SKM-1 (cell line): ENCODE results near the gene GSTA5.
"Not testable (repeated sequence)": the region's sequence is repeated elsewhere in the genome, so short reads cannot be mapped to it uniquely, and the experiment has no call there.

ENCODE experiments used
- DNase-seq: peaks from one replicate; lab custom pipeline; 2025; ENCODE audit not compliant: unreplicated experiment; lab: John Stamatoyannopoulos, UW

The GSTA5 gene

DNA sequence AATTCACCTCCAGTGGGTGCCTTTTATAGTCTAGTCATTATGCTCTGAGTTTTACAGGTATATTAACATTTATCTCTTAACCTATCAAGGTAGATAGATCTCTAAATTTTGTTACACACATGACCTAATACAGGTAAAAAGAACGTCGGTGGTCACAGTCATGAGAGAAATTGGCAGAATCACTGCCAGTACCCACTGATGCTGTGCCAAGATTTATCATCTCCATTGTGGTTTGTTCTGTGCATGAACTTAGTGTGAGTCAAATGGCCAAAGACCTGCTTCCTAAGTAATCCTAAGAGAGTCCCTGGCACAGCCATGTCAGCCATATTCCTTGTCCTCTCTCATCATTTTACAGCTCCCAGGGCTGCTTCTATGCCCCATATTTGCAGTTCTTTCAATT is 46.2 kb downstream of the GSTA5 start:
- not testable (repeated sequence) for DNase-seq

DNA sequence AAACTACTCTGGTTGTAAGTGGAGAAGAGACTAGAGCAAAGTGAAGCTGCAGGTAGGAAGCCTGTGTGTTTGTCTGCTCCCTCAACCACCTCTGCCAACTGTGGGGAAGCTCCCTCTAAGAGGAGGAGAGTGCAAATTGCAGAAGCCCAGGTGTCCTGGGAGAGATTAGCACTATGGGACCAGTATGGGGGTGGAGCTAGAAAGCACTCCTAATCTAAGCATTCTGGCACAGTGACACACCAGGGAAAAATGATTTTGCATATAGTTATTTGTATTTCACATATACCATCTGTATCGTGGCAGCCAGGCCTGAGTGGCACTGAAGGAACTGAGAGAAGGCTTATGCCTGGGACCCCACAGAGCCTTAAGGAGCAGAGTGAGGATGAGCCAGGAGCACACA is 49.8 kb downstream of the GSTA5 start:
- no peak for DNase-seq

- not testable (repeated sequence) for DNase-seq
These were observed 51.0 kb downstream of the GSTA5 start for GRCh38 chr6:52789658-52790057.

- DNase-seq = no peak
These were observed 52.1 kb downstream of the GSTA5 start for GRCh38 chr6:52788478-52788877.

DNA sequence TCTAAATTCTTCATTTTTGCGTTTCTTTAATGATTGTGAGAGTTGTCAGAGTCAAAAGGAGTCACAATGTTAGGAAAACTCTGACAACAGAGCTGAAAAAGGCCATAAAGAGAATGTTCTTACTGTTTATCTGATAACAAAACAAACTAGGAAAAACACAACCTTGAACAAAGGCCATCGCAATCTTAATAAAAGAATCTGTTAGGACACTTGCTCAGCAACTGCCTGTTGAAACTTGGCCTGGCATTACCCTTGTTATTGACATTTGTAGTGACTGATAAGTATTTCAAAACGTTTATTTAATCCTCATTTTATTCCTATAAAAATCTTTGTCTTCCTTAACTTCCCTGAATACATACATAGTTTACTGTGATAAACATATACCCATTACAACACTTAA is 52.7 kb downstream of the GSTA5 start:
- DNase-seq = no peak

DNA sequence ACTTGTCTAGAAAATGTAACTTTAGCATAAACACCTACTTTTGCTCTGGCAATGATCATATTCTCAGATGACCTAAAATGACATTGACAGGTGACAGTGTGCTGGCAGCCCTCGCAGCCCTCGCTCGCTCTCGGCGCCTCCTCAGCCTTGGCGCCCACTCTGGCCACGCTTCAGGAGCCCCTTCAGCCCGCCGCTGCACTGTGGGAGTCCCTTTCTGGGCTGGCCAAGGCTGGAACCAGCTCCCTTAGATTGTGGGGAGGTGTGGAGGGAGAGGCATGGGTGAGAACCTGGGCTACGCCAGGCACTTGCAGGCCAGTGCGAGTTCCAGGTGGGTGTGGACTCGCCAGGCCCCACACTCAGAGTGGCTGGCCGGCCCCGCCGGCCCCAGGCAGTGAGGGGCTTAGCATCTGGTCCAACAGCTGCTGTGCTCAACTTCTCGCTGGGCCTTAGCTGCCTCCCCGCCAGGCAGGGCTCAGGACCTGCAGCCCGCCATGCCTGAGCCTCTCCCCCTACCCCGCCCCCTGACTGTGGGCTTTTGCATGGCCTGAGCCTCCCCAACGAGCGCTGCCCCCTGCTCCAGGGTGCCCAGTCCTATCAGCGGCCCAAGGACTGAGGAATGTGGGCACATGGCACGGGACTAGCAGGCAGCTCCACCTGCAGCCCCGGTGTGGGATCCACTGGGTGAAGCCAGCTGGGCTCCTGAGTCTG is 54.2 kb downstream of the GSTA5 start:
- no peak for DNase-seq

DNA sequence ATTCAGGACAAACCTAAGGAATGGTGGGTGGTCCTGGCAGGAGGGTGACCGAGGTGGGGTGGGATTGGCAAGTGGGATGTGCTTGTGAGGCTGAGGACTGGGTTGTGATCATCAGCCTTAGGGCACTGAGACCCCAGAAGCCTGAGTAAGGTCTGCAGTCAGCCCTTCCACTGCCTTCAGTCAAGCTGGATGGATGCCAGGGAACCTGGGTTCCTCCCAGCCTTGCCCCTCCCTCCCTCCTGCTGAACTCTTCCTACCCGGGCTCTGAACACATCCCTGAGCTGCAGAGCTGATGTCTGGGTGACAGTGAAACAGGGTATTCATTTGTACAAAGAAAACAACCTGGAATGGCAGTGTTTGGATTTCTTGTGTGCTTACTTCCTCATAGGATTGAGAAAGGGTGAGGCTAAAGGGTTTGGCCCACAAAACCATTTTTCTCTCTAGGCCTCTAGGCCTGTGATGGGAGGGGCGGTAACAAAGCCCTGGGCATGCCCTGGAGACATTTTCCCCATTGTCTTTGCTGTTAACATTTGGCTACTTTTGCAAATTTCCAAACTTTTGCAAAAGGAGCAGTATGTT is 57.8 kb downstream of the GSTA5 start:
- not testable (repeated sequence) for DNase-seq

GRCh38 chr6:52782209-52782608 is 58.4 kb downstream of the GSTA5 start:
- DNase-seq = not testable (repeated sequence)
